ENCODE data around the gene ZNF502. TPM values are rescaled to one million over a fixed set of nuclear protein-coding genes. Genes with fewer than 3 reads are reported as not detected.

The ZNF502 gene
- 1 to 10 TPM; 1.1 to 1.3 TPM for total RNA-seq

GRCh38 chr3:44712455-44713075 lies at the start of gene ZNF502:
TSS of gene ZNF502 (plus strand) at chr3:44712660. CDS start at chr3:44720262, 7,602 bp downstream.

DNA sequence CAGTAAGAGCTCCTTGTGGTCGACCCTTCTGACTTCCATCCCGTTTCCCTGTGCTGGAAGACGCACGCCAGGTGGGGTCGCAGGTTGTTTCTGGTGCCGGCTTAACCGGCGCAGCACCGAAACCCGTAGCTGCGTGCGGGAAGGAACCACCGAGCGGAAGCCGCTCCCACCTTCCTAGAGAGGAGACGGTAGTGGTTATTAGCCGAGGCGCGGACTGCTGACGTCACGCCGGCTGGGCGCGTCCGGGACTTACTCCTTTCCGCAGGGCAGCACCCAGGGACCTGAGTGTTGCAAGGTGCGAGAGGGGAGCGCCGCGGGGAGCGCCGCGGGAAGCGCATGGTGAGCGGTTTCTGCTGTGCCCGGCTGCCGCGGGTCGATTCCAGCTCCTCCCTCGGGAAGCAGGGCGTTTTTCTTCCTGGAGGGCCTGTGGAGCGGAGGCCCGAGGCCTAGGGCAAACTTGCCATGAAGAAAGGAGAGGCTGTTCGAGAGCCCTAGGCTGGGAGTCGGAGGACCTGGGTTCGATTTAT lies 17.0 kb downstream of the ZNF502 start, which contains the start of gene ZNF501:
ZNF501 (plus strand) TSS at position 252 of the 527 bp plus-strand sequence. CDS start 4,787 bp downstream, outside the sequence.

GRCh38 chr3:44761424-44762169 lies 49.1 kb downstream of the ZNF502 start, which contains the start of the genes KIAA1143 and KIF15:
TSS of gene KIAA1143 (minus strand) at chr3:44761619. CDS start at chr3:44761602, 17 bp downstream.
TSS of gene KIF15 (plus strand) at chr3:44761794. CDS start at chr3:44761866, 72 bp downstream.

Other genes with a start within 250 kb of the ZNF502 start
- gene ZNF445, start 235.0 kb upstream of the ZNF502 start, total RNA-seq, result 10 to 100 TPM; 21.7 to 24.4 TPM
- gene ZKSCAN7, start 157.5 kb upstream of the ZNF502 start, total RNA-seq, result 1 to 10 TPM in 1 of 2 experiments, under 1 TPM in 1; 0.77 to 1.3 TPM
- gene ZNF660, start 127.7 kb upstream of the ZNF502 start, total RNA-seq, result not detected
- 10 to 100 TPM; 14.4 to 14.6 TPM for gene ZNF197, start 87.6 kb upstream of the ZNF502 start, total RNA-seq
- gene ZNF35, start 63.9 kb upstream of the ZNF502 start, total RNA-seq, result 1 to 10 TPM; 1.5 to 1.7 TPM
- gene ZNF501, start 17.0 kb downstream of the ZNF502 start, total RNA-seq, result 1 to 10 TPM; 2.0 to 2.5 TPM
- gene KIAA1143, start 49.0 kb downstream of the ZNF502 start, total RNA-seq, result 10 to 100 TPM; 43.7 to 55.7 TPM
- gene KIF15, start 49.1 kb downstream of the ZNF502 start, total RNA-seq, result 10 to 100 TPM; 45.9 to 46.1 TPM
- gene TMEM42, start 149.3 kb downstream of the ZNF502 start, total RNA-seq, result 10 to 100 TPM; 15.4 to 16.3 TPM
- not detected for gene TGM4, start 161.9 kb downstream of the ZNF502 start, total RNA-seq

Measured in activated naive CD4-positive, alpha-beta T cell treated with anti-CD3 and anti-CD28 coated beads, Interleukin-2, amount 10 ng/mL, durations not matched to agents 5 hours and 36 hours (primary cell).